ENCODE measurements around the gene C20orf202. TPM values are rescaled to one million over a fixed set of nuclear protein-coding genes. Genes with fewer than 3 reads are reported as not detected.

C20orf202 gene
- polyA plus RNA-seq, 1 of the 3 experiments (the other 2 are of a cell fraction) = not detected

DNA sequence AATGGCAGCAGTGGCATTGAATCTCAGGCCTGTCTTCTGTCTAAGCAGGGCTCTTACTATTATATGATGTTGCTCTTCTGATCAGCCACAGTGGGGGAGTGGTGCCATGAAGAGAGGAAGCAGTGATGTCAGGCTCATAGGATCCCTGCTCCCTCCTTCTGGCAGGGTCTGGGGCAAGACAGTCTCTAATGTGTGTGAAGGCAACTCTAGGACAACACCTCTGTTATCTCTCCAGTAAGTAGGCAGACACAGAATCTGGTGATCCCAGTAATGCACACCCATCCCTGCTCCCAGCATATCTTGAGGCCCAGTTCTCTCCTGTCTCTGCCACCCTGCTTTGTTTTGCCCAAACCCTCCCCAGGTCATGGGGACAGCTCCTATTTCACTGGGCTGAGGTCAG lies 8.8 kb downstream of the C20orf202 start:
- Histone ChIP-seq H3K9me3 (no peaks in the 10 kb centered on the region), H2AFZ (ENCODE audit: low read depth) (no peak overlapping the region), H3K79me2 (ENCODE audit: insufficient read depth) (no peaks in the 10 kb centered on the region), H3K9me2 (no peaks in the 10 kb centered on the region), H3K27ac (ENCODE audit: low read depth in 2 of 2, low read length in 1 of 2) (no peak overlapping the region), H4K20me1 (ENCODE audit: insufficient read depth) (no peaks in the 10 kb centered on the region), H3K4me3 (ENCODE audit: low read depth in 2 of 2, low read length in 1 of 2) (no peak overlapping the region), H3K36me3 (replicated peaks in 1 of 2; ENCODE audit: control insufficient read depth in 1 of 2, insufficient read depth in 2 of 2, low read length in 1 of 2) (no peaks in the 10 kb centered on the region), H3F3A (replicated peaks; ENCODE audit: insufficient read depth) (no peaks in the 10 kb centered on the region), H3K27me3 (ENCODE audit: insufficient read depth) (no peaks in the 10 kb centered on the region; the same call in 1 of the 2 replicates), H3K4me1 (ENCODE audit: control insufficient read depth in 1 of 2, insufficient read depth in 2 of 2, low read depth in 1 of 2, low read length in 1 of 2) (no peaks in the 10 kb centered on the region; a peak in 1 of 4 replicates), H3K4me2 (no peak overlapping the region), H3K9ac (no peak overlapping the region)
- DNase-seq = no peak
- ChIA-PET POLR2A (no interaction called here), CTCF (interaction anchor here (0.5 to 3.9 kb wide), 21 partner anchors 8 to 840 kb away, joined by 3 to 33 read pairs (median 8); partner anchors contain the start of genes C20orf202, PSMF1 and RAD21L1)
- no peak for TF ChIP-seq YY1 (IDR thresholded peaks at IDR 0.05; ENCODE audit: low read depth)
- no peak for TF ChIP-seq FOSL2 (IDR thresholded peaks at IDR 0.05; ENCODE audit: borderline replicate concordance, low read depth)
- no peak for TF ChIP-seq MEF2A (IDR thresholded peaks at IDR 0.05; ENCODE audit: borderline replicate concordance, low read depth)
- no peak for TF ChIP-seq USF2 (IDR thresholded peaks at IDR 0.05; ENCODE audit: borderline replicate concordance, low read depth, low read length)
- no peak for TF ChIP-seq IRF3 (IDR thresholded peaks at IDR 0.05; ENCODE audit: low read depth, low read length)
- TF ChIP-seq, protein P1, sequence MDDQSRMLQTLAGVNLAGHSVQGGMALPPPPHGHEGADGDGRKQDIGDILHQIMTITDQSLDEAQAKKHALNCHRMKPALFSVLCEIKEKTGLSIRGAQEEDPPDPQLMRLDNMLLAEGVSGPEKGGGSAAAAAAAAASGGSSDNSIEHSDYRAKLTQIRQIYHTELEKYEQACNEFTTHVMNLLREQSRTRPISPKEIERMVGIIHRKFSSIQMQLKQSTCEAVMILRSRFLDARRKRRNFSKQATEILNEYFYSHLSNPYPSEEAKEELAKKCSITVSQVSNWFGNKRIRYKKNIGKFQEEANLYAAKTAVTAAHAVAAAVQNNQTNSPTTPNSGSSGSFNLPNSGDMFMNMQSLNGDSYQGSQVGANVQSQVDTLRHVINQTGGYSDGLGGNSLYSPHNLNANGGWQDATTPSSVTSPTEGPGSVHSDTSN (IDR thresholded peaks at IDR 0.05) = no peak
- TF ChIP-seq ELF1 (IDR thresholded peaks at IDR 0.05) = no peak
- TF ChIP-seq JUND (IDR thresholded peaks at IDR 0.05) = no peak

GRCh38 chr20:1212607-1213396 lies 9.5 kb downstream of the C20orf202 start:
- DNase-seq = peak; percentile 74
- no peaks in the 10 kb centered on the region for H3K36me3 ChIP-seq (replicated peaks in 1 of 2; ENCODE audit: control insufficient read depth in 1 of 2, insufficient read depth in 2 of 2, low read length in 1 of 2)
- no peak overlapping the region for H3K9ac ChIP-seq
- TF ChIP-seq, protein P2, sequence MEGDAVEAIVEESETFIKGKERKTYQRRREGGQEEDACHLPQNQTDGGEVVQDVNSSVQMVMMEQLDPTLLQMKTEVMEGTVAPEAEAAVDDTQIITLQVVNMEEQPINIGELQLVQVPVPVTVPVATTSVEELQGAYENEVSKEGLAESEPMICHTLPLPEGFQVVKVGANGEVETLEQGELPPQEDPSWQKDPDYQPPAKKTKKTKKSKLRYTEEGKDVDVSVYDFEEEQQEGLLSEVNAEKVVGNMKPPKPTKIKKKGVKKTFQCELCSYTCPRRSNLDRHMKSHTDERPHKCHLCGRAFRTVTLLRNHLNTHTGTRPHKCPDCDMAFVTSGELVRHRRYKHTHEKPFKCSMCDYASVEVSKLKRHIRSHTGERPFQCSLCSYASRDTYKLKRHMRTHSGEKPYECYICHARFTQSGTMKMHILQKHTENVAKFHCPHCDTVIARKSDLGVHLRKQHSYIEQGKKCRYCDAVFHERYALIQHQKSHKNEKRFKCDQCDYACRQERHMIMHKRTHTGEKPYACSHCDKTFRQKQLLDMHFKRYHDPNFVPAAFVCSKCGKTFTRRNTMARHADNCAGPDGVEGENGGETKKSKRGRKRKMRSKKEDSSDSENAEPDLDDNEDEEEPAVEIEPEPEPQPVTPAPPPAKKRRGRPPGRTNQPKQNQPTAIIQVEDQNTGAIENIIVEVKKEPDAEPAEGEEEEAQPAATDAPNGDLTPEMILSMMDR (IDR thresholded peaks at IDR 0.05) = peak; percentile 77
- TF ChIP-seq RAD21 (IDR thresholded peaks at IDR 0.05; ENCODE audit: low read length) (peak; percentile 82), IRF3 (IDR thresholded peaks at IDR 0.05; ENCODE audit: low read depth, low read length) (no peak), NFIC (IDR thresholded peaks at IDR 0.05; ENCODE audit: borderline replicate concordance) (no peak), SMC3 (IDR thresholded peaks at IDR 0.05; ENCODE audit: low read depth, low read length) (peak; percentile 64), RXRA (IDR thresholded peaks at IDR 0.05; ENCODE audit: borderline replicate concordance, low read depth) (no peak), ELF1 (IDR thresholded peaks at IDR 0.05) (peak; percentile 57; the same call in 1 of the 2 replicates)
- H3K4me1 ChIP-seq (ENCODE audit: control insufficient read depth in 1 of 2, insufficient read depth in 2 of 2, low read depth in 1 of 2, low read length in 1 of 2) = no peaks in the 10 kb centered on the region; a peak in 1 of 4 replicates
- H3K27me3 ChIP-seq (ENCODE audit: insufficient read depth) = no peaks in the 10 kb centered on the region; the same call in 1 of the 2 replicates
- H3K4me2 ChIP-seq = no peak overlapping the region
- H3K4me3 ChIP-seq (ENCODE audit: low read depth in 2 of 2, low read length in 1 of 2) = no peak overlapping the region; a peak in 1 of 4 replicates
- H4K20me1 ChIP-seq (ENCODE audit: insufficient read depth) = no peaks in the 10 kb centered on the region
- H2AFZ ChIP-seq (ENCODE audit: low read depth) = no peak overlapping the region
- H3K9me3 ChIP-seq = no peaks in the 10 kb centered on the region
- CTCF ChIA-PET = interaction anchor here (0.6 to 3.9 kb wide), 37 partner anchors 9 to 463 kb away, joined by 3 to 33 read pairs (median 4); partner anchors contain the start of genes C20orf202, FKBP1A, PSMF1 and RAD21L1
- 16% methylated on average over 18 of the region's 21 CpGs for WGBS (ENCODE audit: low lambda C conversion rate)
- H3K79me2 ChIP-seq (ENCODE audit: insufficient read depth) = no peaks in the 10 kb centered on the region
- POLR2A ChIA-PET = no interaction called here
- H3K9me2 ChIP-seq = no peaks in the 10 kb centered on the region
- no peak overlapping the region for H3K27ac ChIP-seq (ENCODE audit: low read depth in 2 of 2, low read length in 1 of 2)
- H3F3A ChIP-seq (replicated peaks; ENCODE audit: insufficient read depth) = no peaks in the 10 kb centered on the region

Measured in SK-N-SH (cell line).